HG02610 (cell line): Measurements from ENCODE around the gene SSRP1.
A peak's percentile ranks its signal among the peaks of the same experiment; 100 is the strongest.
"Not testable (repeated sequence)": the region's sequence is repeated elsewhere in the genome, so short reads cannot be mapped to it uniquely, and the experiment has no call there.

Experiments
- ATAC-seq: cut with Tn5 transposase; IDR thresholded peaks from one replicate; pipeline ENCODE4 v1.9.1; 2021; ENCODE audit warnings: mild to moderate bottlenecking, moderate library complexity; ENCODE audit not compliant: unreplicated experiment

Gene SSRP1

GRCh38 chr11:57339328-57339727, 3.6 kb upstream of the SSRP1 start:
- no peak for ATAC-seq

GRCh38 chr11:57338142-57338541, 2.5 kb upstream of the SSRP1 start, which contains the start of gene P2RX3:
TSS of gene P2RX3 (plus strand) at chr11:57338352. CDS start at chr11:57338551, 199 bp downstream.
- ATAC-seq: no peak

GRCh38 chr11:57336856-57337255, 1.2 kb upstream of the SSRP1 start:
- ATAC-seq: not testable (repeated sequence)

GRCh38 chr11:57336111-57336666, 497 bp upstream of the SSRP1 start:
- no peak for ATAC-seq

GRCh38 chr11:57335023-57335342, 709 bp downstream of the SSRP1 start:
- no peak for ATAC-seq

- ATAC-seq: no peak
Observed at GRCh38 chr11:57332694-57333440, 2.8 kb downstream of the SSRP1 start.

GRCh38 chr11:57331720-57332119, 4.0 kb downstream of the SSRP1 start:
- no peak for ATAC-seq

GRCh38 chr11:57330029-57330428, 5.7 kb downstream of the SSRP1 start:
- ATAC-seq: no peak

GRCh38 chr11:57327721-57328120, 8.0 kb downstream of the SSRP1 start:
- ATAC-seq: no peak

GRCh38 chr11:57325735-57326048, 10.0 kb downstream of the SSRP1 start:
- peak; percentile 0 for ATAC-seq

GRCh38 chr11:57324886-57325734, 10.6 kb downstream of the SSRP1 start, which contains the start of gene TNKS1BP1:
TSS of gene TNKS1BP1 (minus strand) at chr11:57324952. CDS start at chr11:57321885, 3,067 bp downstream.
- peak; percentile 86 for ATAC-seq

- peak; percentile 5 for ATAC-seq
Observed at GRCh38 chr11:57324154-57324885, 11.4 kb downstream of the SSRP1 start.

- no peak for ATAC-seq
Observed at GRCh38 chr11:57323855-57324153, 11.9 kb downstream of the SSRP1 start.

GRCh38 chr11:57323167-57323854, 12.4 kb downstream of the SSRP1 start:
- no peak for ATAC-seq

GRCh38 chr11:57322256-57323166, 13.2 kb downstream of the SSRP1 start:
- ATAC-seq: no peak

GRCh38 chr11:57321388-57322255, 14.1 kb downstream of the SSRP1 start:
- no peak for ATAC-seq

- ATAC-seq: no peak
Observed at GRCh38 chr11:57320719-57321387, 14.8 kb downstream of the SSRP1 start.

- no peak for ATAC-seq
Observed at GRCh38 chr11:57320067-57320718, 15.5 kb downstream of the SSRP1 start.
